Smooth muscle cell (in vitro differentiated cells): ENCODE results near the gene TUBB1. TPM values are rescaled to one million over a fixed set of nuclear protein-coding genes. Genes with fewer than 3 reads are reported as not detected.

Source experiments
- DNase-seq: peaks from one replicate; lab custom pipeline; 2025; ENCODE audit not compliant: unreplicated experiment; lab: John Stamatoyannopoulos, UW
- H2AFZ ChIP-seq: fragments of 200-600 bp; sonication (generic); 2 replicates; pipeline ENCODE4 v1.6.0; 2016; ENCODE audit warnings: antibody characterized with exemption, low read depth, mild to moderate bottlenecking
- H3F3A ChIP-seq: fragments of 200-600 bp; sonication (generic); 2 replicates; pipeline ENCODE4 v1.6.0; 2017; ENCODE audit warnings: antibody characterized with exemption, low read depth
- H3K27ac ChIP-seq: fragments of 200-600 bp; sonication (generic); 2 replicates; pipeline ENCODE4 v1.5.1; 2016; ENCODE audit warnings: low read depth, mild to moderate bottlenecking
- H3K27me3 ChIP-seq: fragments of 200-600 bp; sonication (generic); 2 replicates; pipeline ENCODE4 v1.6.1; 2016; ENCODE audit warnings: low read depth, mild to moderate bottlenecking
- H3K36me3 ChIP-seq: fragments of 200-600 bp; sonication (generic); 2 replicates; pipeline ENCODE4 v1.5.1; 2016; ENCODE audit warnings: low read depth
- H3K4me1 ChIP-seq: fragments of 200-600 bp; sonication (generic); 2 replicates; pipeline ENCODE4 v1.5.1; 2016; ENCODE audit warnings: low read depth
- H3K4me2 ChIP-seq: fragments of 200-600 bp; sonication (generic); 2 replicates; pipeline ENCODE4 v1.6.0; 2016; ENCODE audit warnings: mild to moderate bottlenecking
- H3K4me3 ChIP-seq: fragments of 200-600 bp; sonication (generic); 2 replicates; pipeline ENCODE4 v1.5.1; 2016; ENCODE audit warnings: mild to moderate bottlenecking
- H3K79me2 ChIP-seq: fragments of 200-600 bp; sonication (generic); 2 replicates; pipeline ENCODE4 v1.6.0; 2016; ENCODE audit warnings: low read depth, mild to moderate bottlenecking
- H3K9ac ChIP-seq: fragments of 200-600 bp; sonication (generic); 2 replicates; pipeline ENCODE4 v1.6.0; 2016; ENCODE audit warnings: low read depth
- H3K9me3 ChIP-seq: fragments of 200-600 bp; sonication (generic); replicated peaks from 2 replicates; pipeline ENCODE4 v1.5.1; 2016; ENCODE audit warnings: low read depth
- H4K20me1 ChIP-seq: fragments of 200-600 bp; sonication (generic); 2 replicates; pipeline ENCODE4 v1.6.0; 2016; ENCODE audit warnings: low read depth
- CTCF ChIP-seq: fragments of 200-600 bp; sonication (generic); IDR thresholded peaks from 2 replicates; pipeline ENCODE4 v1.5.1; 2017; ENCODE audit warnings: borderline replicate concordance, mild to moderate bottlenecking, antibody characterized with exemption; ENCODE audit not compliant: insufficient read depth, poor library complexity, severe bottlenecking
- WGBS: methylation state at CpG from one replicate; pipeline ENCODE4 v1.1.7; 2016; ENCODE audit warnings: low lambda C conversion rate; 5-methylcytosine and 5-hydroxymethylcytosine counted together
- polyA plus RNA-seq: library from polyadenylated mRNA; unstranded; fragments of >200 nt; fragmentation: Nextera tagmentation; extraction: Ambion mirVana; gene quantifications from 2 replicates; pipeline ENCODE4 v1.2.1, GENCODE V29; 2016
- total RNA-seq: library from RNA; depleted of rRNA; stranded (reverse); fragments of >200 nt; gene quantifications from 2 replicates; pipeline ENCODE4 v1.2.3, GENCODE V29; 2014

Gene TUBB1
- total and polyA plus RNA-seq, 2 experiments from 2014 or later, result 0.67 TPM; not detected in 1

GRCh38 chr20:59068534-59068933 is 49.3 kb downstream of the TUBB1 start:
- H4K20me1 ChIP-seq, result no peaks in the 10 kb centered on the region
- H3K27ac ChIP-seq, result no peak overlapping the region
- H3K9ac ChIP-seq, result no peak overlapping the region
- H3K9me3 ChIP-seq, result no peaks in the 10 kb centered on the region
- no peak for TF ChIP-seq CTCF
- peaks cover 2% of the 10 kb centered on the region for H3K4me1 ChIP-seq
- H3K27me3 ChIP-seq, result no peaks in the 10 kb centered on the region
- 75% methylated on average over 4 of the region's 4 CpGs for WGBS
- no peak overlapping the region for H2AFZ ChIP-seq
- H3K4me3 ChIP-seq, result no peak overlapping the region
- H3K36me3 ChIP-seq, result no peaks in the 10 kb centered on the region
- H3F3A ChIP-seq, result no peaks in the 10 kb centered on the region
- no peak for DNase-seq
- no peaks in the 10 kb centered on the region for H3K79me2 ChIP-seq
- no peak overlapping the region for H3K4me2 ChIP-seq

GRCh38 chr20:59069026-59069425 is 49.8 kb downstream of the TUBB1 start:
- Histone ChIP-seq H3K4me1 (peaks cover 2% of the 10 kb centered on the region), H4K20me1 (no peaks in the 10 kb centered on the region), H3K9ac (no peak overlapping the region), H3K4me3 (no peak overlapping the region), H3K27ac (no peak overlapping the region), H3K4me2 (no peak overlapping the region), H3K36me3 (no peaks in the 10 kb centered on the region), H2AFZ (no peak overlapping the region), H3K79me2 (no peaks in the 10 kb centered on the region), H3K27me3 (no peaks in the 10 kb centered on the region), H3K9me3 (no peaks in the 10 kb centered on the region), H3F3A (no peaks in the 10 kb centered on the region)
- TF ChIP-seq CTCF, result no peak
- WGBS, result 45% methylated on average over 2 of the region's 2 CpGs
- DNase-seq, result no peak

GRCh38 chr20:59071216-59071615 is 52.0 kb downstream of the TUBB1 start:
- no peaks in the 10 kb centered on the region for H4K20me1 ChIP-seq
- no peak overlapping the region for H3K9ac ChIP-seq
- H3K4me1 ChIP-seq, result no peaks in the 10 kb centered on the region
- no peak overlapping the region for H3K4me3 ChIP-seq
- DNase-seq, result no peak
- no peak for TF ChIP-seq CTCF
- no peaks in the 10 kb centered on the region for H3F3A ChIP-seq
- peaks cover 14% of the 10 kb centered on the region for H3K27me3 ChIP-seq
- peak overlapping the region; percentile 38 for H2AFZ ChIP-seq
- no peak overlapping the region for H3K27ac ChIP-seq
- H3K4me2 ChIP-seq, result no peak overlapping the region
- no peaks in the 10 kb centered on the region for H3K79me2 ChIP-seq
- no peaks in the 10 kb centered on the region for H3K36me3 ChIP-seq
- no peaks in the 10 kb centered on the region for H3K9me3 ChIP-seq
- WGBS, result 83% methylated on average over 1 of the region's 1 CpG

- Histone ChIP-seq H3K27me3 (peaks cover 34% of the 10 kb centered on the region), H2AFZ (no peak overlapping the region), H3K9ac (no peak overlapping the region), H3K36me3 (no peaks in the 10 kb centered on the region), H3K27ac (no peak overlapping the region), H3K9me3 (no peaks in the 10 kb centered on the region), H3F3A (no peaks in the 10 kb centered on the region), H3K79me2 (no peaks in the 10 kb centered on the region), H3K4me3 (no peak overlapping the region), H4K20me1 (no peaks in the 10 kb centered on the region), H3K4me1 (no peaks in the 10 kb centered on the region), H3K4me2 (no peak overlapping the region)
- no peak for DNase-seq
- TF ChIP-seq CTCF, result no peak
- 35% methylated on average over 1 of the region's 1 CpG for WGBS
These were observed 54.4 kb downstream of the TUBB1 start for GRCh38 chr20:59073582-59073981.
